Activated CD4-positive, alpha-beta T cell treated with anti-CD3 and anti-CD28 coated beads, Interleukin-2, amount 50 U/mL, for 1 hour (primary cell): ENCODE results near the gene RAB24.
"Not testable (repeated sequence)": the region's sequence is repeated elsewhere in the genome, so short reads cannot be mapped to it uniquely, and the experiment has no call there.

Source experiments
- DNase-seq: peaks from one replicate; pipeline ENCODE4 v3.0.0-alpha.2; 2020

RAB24 gene

DNA sequence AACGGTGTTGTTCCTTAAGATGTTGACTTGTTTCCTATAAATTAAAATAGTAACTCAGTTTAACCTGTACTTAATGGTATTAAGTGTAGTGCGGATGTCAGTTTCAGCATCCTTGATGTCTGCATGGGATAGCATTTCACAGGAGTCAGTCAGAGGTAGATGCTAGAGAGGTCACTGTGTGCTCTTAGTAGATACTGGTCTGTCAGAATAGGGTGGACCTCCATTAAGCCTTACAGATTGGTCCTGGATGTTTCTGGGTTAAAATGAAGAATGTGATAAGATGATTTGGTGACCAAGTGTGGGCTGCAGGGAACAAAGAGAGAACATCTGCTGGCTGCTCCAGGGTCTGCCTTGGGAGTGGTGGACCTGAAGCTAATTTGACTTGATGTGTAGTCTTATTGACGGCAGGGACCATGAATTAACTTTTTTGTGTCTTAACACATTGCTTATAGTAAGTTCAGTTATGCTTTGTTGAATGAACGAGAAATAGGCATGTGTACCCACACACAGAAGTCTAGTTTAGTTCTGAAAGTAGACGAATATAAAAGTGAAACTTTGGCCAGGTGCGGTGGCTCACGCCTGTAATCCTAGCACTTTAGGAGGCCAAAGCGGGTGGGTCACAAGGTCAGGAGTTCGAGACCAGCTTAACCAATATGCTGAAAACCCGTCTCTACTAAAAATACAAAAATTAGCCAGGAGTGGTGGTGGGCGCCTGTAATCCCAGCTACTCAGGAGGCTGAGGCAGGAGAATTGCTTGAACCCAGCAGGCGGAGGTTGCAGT lies 12.5 kb downstream of the RAB24 start:
- no peak for DNase-seq

DNA sequence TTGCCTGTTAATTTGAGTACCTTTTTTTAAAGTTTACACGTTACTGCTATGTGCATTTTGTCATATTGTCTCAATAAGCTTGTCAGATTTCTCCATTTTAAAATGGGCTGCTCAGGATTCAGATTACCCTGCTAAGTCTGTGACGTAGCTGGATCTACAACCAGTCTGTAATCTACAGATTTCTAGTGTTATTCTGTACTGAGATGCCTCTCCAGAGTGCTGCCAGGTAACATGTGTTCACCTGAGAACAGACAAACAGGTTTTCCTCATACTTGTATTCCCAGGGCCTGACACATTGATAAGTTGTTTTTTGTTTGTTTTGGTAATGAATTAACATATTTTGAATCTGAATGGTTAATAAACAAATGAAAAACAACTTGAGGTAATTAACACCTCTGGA lies 15.3 kb downstream of the RAB24 start:
- no peak for DNase-seq

- DNase-seq = no peak
Observed at GRCh38 chr5:177276886-177277285, 26.6 kb downstream of the RAB24 start.

DNA sequence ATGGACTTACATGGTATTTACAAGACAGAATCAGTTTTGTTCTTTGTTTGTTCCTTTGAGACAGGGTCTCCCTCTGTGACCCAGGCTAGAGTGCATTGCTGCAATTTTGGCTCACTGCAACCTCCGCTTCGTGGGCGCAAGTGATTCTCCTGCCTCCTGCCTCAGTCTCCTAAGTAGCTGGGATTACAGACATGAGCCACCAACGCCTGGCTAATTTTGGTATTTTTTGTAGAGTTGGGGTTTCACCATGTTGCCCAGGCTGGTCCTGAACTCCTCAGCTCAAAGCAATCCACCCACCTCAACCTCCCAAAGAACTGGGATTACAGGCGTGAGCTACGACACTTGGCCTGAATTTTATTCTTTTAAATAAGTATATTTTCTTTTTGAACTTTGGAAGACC lies 27.6 kb downstream of the RAB24 start:
- DNase-seq = no peak

- no peak for DNase-seq
Observed at GRCh38 chr5:177271113-177271512, 32.4 kb downstream of the RAB24 start.

GRCh38 chr5:177270653-177271052 lies 32.9 kb downstream of the RAB24 start:
- DNase-seq = no peak

GRCh38 chr5:177269976-177270375 lies 33.5 kb downstream of the RAB24 start:
- DNase-seq = no peak

- no peak for DNase-seq
Observed at GRCh38 chr5:177269232-177269895, 34.2 kb downstream of the RAB24 start.

GRCh38 chr5:177265395-177265794 lies 38.1 kb downstream of the RAB24 start:
- no peak for DNase-seq

DNA sequence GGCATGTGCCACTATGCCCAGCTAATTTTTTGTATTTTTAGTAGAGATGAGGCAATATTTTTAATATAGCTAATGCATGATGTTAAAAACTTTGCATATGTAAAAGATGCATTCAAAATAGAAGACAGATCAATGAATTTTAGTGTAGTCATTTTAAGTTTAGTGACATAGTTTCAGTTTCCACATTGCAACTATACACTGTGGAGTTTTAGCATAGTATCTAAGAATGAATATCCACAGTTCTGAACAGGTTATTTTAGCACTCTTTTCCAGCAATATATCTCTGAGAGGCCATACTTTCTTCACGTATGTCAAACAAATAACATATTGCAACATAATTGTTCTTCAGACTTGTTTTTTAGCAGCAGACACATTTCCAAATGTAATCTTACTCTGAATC lies 39.3 kb downstream of the RAB24 start:
- no peak for DNase-seq

GRCh38 chr5:177261510-177261909 lies 42.0 kb downstream of the RAB24 start:
- no peak for DNase-seq

- no peak for DNase-seq
Observed at GRCh38 chr5:177260961-177261360, 42.6 kb downstream of the RAB24 start.

- not testable (repeated sequence) for DNase-seq
Observed at GRCh38 chr5:177258711-177259110, 44.8 kb downstream of the RAB24 start.

GRCh38 chr5:177256296-177256695 lies 47.2 kb downstream of the RAB24 start:
- no peak for DNase-seq

- DNase-seq = no peak
Observed at GRCh38 chr5:177253252-177253651, 50.3 kb downstream of the RAB24 start.
